ENCODE results near the gene CTF1.

CTF1 gene

DNA sequence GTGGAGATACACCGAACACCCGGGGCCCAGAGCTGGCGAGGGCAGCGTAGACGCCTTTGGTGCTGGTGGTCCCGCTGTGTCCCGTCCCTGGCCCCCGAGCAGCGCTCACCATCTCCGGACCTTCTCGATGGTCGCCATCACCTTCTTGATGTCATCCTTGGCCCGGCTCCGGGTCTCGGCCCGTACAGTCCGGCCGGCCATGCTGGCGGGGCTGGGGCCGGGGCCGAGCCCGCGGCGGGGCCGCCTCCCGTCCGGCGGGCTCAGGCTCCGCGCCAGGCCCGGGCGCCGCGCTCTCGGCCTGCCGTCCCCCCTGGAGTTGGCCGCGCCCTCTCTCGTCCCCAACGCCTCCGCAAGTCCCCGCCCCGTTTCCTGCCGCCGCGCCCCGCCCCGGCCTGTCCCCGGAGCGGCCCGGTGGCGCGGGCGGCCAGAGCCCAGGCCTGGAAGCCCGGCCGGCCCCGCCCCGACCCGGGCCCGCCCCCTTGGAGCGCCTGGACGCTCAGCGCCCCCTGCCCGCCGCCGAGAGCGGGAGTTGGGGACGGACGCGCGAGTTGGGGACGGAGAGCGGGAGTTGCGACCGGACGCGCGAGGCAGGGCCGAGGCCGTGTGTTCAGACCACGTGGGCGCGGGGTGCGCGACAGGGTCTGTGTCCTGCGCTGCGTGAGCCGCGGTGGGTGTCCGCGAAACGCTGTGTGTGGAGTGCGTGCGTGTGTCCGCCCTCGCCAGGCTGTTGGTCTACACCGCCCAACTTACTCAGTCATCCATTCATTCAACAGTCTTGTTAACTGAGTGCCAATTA is 2.5 kb upstream of the CTF1 start, which contains the start of gene BCL7C:
TSS of gene BCL7C (minus strand) at position 334 of the 796 bp plus-strand sequence. CDS start at position 201, 133 bp downstream.
- Histone ChIP-seq H3K9ac (ENCODE audit: low read depth, low read length) (peak within 1 kb of the TSS; percentile 74), H3K9me3 (ENCODE audit: control insufficient read depth, insufficient read depth, low read length) (no peaks in the 10 kb centered on the region), H3K4me1 (ENCODE audit: insufficient read depth, low read length) (peaks cover 9% of the 10 kb centered on the region)

DNA sequence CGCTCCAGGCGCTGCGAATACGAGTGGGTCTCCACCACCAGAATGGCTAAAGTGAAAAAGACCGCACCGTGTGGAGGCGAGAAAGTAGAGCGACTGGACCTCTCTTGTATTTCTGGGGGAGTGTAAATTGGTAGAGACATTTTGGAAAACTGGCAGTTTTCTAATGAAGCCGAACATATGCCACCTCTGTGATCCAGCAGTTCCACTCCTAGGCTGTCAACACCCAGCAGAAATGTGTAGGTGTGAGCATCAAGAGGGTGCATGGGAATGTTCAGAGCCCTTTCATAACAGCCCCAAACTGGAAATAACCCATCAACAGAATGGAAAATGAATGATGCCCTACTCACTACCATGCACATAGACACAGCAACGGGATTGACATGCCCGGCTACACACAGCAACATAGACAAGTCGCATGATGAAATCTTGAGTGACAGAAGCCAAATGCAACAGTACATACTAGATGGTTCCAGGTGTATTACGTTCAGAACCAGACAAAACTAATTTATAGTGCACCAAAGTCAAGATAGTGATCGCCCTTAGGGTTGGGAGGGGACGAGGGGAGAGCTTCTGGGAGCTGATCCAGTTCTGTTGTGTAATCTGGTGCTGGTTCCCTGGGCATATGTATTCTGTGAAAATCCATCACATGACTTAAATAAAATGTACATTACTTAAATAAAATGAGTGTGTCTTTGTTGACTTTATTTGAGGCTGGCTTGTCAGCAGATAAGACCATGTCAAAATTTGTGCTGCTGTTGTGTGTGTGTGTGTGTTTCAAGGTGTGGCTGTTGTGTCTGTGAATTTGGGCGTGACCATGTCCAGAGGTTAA is 1.7 kb upstream of the CTF1 start:
- H3K9ac ChIP-seq (ENCODE audit: low read depth, low read length) = peak overlapping the region; percentile 74; the same call in 1 of the 2 replicates
- no peaks in the 10 kb centered on the region; the same call in 1 of the 2 replicates for H3K36me3 ChIP-seq (ENCODE audit: insufficient read depth, low read length)
- peaks cover 9% of the 10 kb centered on the region for H3K4me1 ChIP-seq (ENCODE audit: insufficient read depth, low read length)
- no peaks in the 10 kb centered on the region for H3K9me3 ChIP-seq (ENCODE audit: control insufficient read depth, insufficient read depth, low read length)

More for the DNA sequence above, 2.5 kb upstream of the CTF1 start, which contains the start of gene BCL7C:
- H3K36me3 ChIP-seq (ENCODE audit: insufficient read depth, low read length) = no peaks in the 10 kb centered on the region; the same call in 1 of the 2 replicates

DNA sequence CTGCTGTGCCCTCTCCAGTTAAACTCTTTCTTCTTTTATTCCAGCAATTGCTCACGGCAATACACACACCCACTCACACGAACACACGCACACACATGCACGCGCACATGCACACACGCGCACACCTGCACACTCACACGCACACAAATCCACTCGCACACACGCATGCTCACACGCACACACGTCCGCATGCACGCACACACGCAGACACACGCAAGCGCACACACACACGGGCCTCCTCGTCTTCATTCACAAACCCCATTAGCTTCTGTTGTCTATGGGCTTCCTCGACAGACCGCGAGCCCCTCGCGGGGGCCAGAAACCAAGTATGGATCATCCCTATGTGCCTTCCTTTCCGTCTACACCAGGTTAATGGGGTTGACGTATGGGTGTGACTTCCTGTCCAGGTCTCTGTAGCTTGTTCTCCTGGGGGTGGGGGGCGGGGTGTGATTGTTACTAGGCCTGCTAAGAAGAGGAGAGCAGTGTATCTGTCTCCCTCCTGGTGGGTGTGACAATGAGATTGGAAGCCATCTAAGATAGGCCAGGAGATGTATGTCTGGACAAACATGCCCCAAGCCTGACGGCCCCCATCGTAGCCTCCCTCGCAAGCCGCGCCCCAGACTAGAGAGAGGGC is 670 bp upstream of the CTF1 start:
- Histone ChIP-seq H3K9me3 (ENCODE audit: control insufficient read depth, insufficient read depth, low read length) (no peaks in the 10 kb centered on the region), H3K36me3 (ENCODE audit: insufficient read depth, low read length) (no peaks in the 10 kb centered on the region; the same call in 1 of the 2 replicates), H3K9ac (ENCODE audit: low read depth, low read length) (peak overlapping the region; percentile 88), H3K4me1 (ENCODE audit: insufficient read depth, low read length) (peaks cover 9% of the 10 kb centered on the region)

DNA sequence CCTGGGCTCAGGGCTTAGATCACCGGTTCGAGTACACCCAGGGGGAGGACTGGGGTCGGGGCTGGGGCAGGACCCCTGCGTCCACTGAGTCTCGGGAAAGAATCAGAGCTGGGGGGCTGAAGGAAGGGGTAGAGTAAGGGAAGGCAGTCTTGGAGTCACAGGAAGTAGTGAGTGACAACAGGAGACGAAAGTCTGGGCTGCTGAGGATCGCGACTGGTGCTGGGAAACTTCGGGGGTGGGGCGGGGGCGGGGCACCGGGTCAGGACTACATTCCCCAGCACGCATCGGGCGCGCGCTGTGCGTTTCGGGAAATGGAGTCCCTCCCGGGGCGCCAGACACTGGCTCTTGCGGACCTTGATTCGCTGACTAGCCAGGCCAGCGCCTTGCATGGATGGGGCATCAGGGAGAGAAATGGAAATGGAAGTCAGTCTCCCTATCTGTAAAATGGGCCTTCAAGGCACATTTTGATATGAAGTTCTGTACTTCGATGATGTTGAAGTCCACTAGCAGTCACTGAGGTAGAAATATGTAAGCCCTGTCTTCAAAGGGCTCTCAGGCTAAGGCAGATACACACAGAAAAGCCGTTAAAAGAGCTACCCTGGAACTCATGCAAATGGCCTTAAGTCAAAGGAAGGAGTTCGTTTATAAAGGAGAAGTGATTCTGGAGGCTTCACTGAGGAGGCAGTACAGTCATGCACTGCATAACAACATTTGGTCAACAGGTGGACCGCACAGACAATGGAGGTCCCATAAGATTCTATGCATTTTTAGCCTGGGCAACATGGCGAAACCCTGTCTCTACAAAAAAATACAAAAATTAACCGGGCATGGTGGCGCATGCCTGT is 697 bp downstream of the CTF1 start:
- Histone ChIP-seq H3K9ac (ENCODE audit: low read depth, low read length) (peak overlapping the region; percentile 88), H3K36me3 (ENCODE audit: insufficient read depth, low read length) (no peaks in the 10 kb centered on the region; the same call in 1 of the 2 replicates), H3K9me3 (ENCODE audit: control insufficient read depth, insufficient read depth, low read length) (no peaks in the 10 kb centered on the region), H3K4me1 (ENCODE audit: insufficient read depth, low read length) (peaks cover 9% of the 10 kb centered on the region)

DNA sequence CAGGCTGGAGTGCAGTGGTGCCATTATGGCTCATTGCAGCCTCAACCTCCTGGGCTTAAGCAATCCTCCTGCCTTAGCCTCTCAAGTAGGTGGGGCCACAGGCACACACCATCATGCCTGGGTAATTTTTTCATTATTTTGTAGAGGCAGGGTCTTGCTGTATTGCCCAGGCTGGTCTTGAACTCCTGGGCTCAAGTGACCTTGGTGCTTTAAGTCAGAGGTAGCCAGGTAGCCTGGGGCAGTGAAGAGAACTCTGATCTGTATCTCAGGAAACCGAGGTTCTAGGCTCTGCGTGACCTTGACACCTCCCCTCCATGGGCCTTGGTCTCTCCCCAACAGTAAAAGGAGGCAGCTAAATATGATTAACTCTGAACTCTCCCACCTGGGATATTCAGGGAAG is 3.4 kb downstream of the CTF1 start:
- Histone ChIP-seq H3K4me1 (ENCODE audit: insufficient read depth, low read length) (peaks cover 11% of the 10 kb centered on the region), H3K9ac (ENCODE audit: low read depth, low read length) (no peak overlapping the region), H3K36me3 (ENCODE audit: insufficient read depth, low read length) (no peaks in the 10 kb centered on the region), H3K9me3 (ENCODE audit: control insufficient read depth, insufficient read depth, low read length) (no peaks in the 10 kb centered on the region)

DNA sequence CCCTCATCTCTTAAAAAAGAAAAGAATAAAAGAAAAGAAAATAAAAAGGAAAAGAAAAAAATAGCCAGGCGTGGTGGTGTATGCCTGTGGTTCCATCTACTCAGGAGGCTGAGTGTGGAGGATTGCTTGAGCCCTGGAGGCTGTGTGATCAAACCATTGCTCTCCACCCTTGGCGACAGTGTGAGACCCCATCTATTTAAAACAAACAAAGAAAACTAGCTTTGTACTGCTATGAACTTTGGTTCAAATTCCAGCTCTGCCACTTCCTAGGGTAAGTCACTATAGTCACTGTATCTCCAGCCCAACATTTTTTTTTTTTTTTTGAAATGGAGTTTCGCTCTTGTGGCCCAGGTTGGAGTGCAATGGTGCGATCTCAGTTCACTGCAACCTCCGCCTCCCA is 4.2 kb downstream of the CTF1 start:
- peaks cover 6% of the 10 kb centered on the region for H3K4me1 ChIP-seq (ENCODE audit: insufficient read depth, low read length)
- no peaks in the 10 kb centered on the region for H3K9me3 ChIP-seq (ENCODE audit: control insufficient read depth, insufficient read depth, low read length)
- H3K36me3 ChIP-seq (ENCODE audit: insufficient read depth, low read length) = no peaks in the 10 kb centered on the region
- no peak overlapping the region for H3K9ac ChIP-seq (ENCODE audit: low read depth, low read length)

DNA sequence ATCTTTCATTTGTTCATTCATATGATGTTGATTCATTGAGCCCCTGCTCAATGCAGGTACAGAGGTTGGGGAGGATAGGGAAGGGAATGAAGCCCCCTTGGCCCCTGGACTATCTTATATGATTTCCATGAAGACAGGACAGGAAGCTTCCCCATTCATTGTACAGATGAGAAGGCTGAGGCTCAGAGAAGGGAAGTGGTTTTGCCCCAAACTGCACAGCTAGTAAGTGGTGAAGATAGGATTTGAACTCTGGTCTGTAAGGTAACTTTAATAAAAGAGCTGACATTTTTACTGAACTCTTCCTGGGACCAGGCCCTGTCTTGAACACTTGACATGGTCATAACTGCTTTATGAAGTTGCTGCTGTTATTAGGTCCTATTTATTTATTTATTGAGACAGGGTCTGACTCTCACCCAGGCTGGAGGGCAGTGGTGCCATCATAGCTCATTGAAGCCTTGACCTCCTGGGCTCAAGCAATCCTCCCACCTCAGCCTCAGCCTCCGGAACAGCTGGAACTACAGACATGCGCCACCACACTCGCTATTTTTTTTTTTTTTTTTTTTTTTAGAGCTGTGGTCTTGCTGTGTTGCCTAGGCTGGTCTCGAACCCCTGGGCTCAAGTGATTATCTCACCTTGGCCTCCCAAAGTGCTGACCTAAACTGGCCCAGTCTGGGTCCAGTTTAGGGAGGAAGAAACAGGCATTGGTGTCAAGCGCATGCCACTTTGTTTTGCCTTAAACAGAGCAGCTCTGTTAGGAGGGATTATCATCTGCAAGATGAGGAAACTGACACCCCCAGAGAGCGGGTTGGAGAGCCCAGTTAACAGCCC is 5.0 kb downstream of the CTF1 start:
- H3K9me3 ChIP-seq (ENCODE audit: control insufficient read depth, insufficient read depth, low read length) = no peaks in the 10 kb centered on the region
- H3K36me3 ChIP-seq (ENCODE audit: insufficient read depth, low read length) = no peaks in the 10 kb centered on the region
- peaks cover 6% of the 10 kb centered on the region; the same call in 1 of the 2 replicates for H3K4me1 ChIP-seq (ENCODE audit: insufficient read depth, low read length)
- H3K9ac ChIP-seq (ENCODE audit: low read depth, low read length) = peak overlapping the region; percentile 69

DNA sequence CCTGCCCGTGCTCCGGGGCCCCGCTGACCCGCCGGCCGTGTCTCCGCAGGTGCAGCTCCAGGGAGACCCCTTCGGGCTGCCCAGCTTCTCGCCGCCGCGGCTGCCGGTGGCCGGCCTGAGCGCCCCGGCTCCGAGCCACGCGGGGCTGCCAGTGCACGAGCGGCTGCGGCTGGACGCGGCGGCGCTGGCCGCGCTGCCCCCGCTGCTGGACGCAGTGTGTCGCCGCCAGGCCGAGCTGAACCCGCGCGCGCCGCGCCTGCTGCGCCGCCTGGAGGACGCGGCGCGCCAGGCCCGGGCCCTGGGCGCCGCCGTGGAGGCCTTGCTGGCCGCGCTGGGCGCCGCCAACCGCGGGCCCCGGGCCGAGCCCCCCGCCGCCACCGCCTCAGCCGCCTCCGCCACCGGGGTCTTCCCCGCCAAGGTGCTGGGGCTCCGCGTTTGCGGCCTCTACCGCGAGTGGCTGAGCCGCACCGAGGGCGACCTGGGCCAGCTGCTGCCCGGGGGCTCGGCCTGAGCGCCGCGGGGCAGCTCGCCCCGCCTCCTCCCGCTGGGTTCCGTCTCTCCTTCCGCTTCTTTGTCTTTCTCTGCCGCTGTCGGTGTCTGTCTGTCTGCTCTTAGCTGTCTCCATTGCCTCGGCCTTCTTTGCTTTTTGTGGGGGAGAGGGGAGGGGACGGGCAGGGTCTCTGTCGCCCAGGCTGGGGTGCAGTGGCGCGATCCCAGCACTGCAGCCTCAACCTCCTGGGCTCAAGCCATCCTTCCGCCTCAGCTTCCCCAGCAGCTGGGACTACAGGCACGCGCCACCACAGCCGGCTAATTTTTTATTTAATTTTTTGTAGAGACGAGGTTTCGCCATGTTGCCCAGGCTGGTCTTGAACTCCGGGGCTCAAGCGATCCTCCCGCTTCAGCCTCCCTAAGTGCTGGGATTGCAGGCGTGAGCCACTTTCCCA is 5.9 kb downstream of the CTF1 start:
- peaks cover 6% of the 10 kb centered on the region; the same call in 1 of the 2 replicates for H3K4me1 ChIP-seq (ENCODE audit: insufficient read depth, low read length)
- no peaks in the 10 kb centered on the region for H3K36me3 ChIP-seq (ENCODE audit: insufficient read depth, low read length)
- peak overlapping the region; percentile 69 for H3K9ac ChIP-seq (ENCODE audit: low read depth, low read length)
- no peaks in the 10 kb centered on the region for H3K9me3 ChIP-seq (ENCODE audit: control insufficient read depth, insufficient read depth, low read length)

DNA sequence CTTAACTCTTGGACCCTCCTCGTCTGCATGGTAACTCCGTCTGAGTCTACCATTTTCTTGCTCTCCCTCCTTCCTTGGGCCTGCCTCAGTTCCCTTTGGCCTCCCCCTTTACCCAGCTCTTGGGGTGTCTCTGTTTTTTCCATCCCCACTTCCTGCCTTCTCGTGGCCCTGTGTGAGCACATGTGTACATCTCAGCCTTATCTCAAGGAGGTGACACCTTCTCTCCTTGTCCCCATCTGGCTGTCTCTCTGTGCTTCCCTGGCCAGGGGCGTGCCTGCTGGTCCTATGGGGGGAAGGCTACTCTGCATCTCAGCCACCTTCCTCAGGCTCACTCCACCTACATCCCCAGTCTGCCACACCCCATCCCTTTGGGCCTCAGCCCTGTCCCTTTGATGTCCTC is 6.6 kb downstream of the CTF1 start:
- Histone ChIP-seq H3K4me1 (ENCODE audit: insufficient read depth, low read length) (peaks cover 6% of the 10 kb centered on the region; the same call in 1 of the 2 replicates), H3K36me3 (ENCODE audit: insufficient read depth, low read length) (no peaks in the 10 kb centered on the region), H3K9me3 (ENCODE audit: control insufficient read depth, insufficient read depth, low read length) (no peaks in the 10 kb centered on the region), H3K9ac (ENCODE audit: low read depth, low read length) (peak overlapping the region; percentile 69; the same call in 1 of the 2 replicates)

DNA sequence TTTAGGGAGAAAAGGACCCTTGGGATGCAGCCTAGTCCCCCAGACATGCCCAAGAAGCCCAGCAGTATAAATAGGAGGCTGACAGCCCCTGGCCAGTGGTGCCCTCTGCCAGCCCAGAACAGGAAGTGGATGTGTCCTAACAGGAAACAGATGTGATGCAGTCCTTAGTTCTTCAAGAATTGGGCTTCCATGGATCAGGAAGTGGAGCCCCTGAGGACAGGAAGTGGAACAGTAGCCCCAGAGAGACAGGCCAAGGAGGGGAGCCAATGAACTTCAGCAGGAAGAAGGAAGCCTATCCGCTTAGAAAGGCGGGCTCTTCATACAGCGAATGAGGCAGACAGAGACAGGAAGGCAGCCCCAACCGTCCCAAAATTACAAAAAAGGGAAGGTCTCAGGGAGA is 7.2 kb downstream of the CTF1 start:
- no peak overlapping the region for H3K9ac ChIP-seq (ENCODE audit: low read depth, low read length)
- H3K36me3 ChIP-seq (ENCODE audit: insufficient read depth, low read length) = no peaks in the 10 kb centered on the region
- no peaks in the 10 kb centered on the region for H3K9me3 ChIP-seq (ENCODE audit: control insufficient read depth, insufficient read depth, low read length)
- H3K4me1 ChIP-seq (ENCODE audit: insufficient read depth, low read length) = peaks cover 6% of the 10 kb centered on the region; the same call in 1 of the 2 replicates

DNA sequence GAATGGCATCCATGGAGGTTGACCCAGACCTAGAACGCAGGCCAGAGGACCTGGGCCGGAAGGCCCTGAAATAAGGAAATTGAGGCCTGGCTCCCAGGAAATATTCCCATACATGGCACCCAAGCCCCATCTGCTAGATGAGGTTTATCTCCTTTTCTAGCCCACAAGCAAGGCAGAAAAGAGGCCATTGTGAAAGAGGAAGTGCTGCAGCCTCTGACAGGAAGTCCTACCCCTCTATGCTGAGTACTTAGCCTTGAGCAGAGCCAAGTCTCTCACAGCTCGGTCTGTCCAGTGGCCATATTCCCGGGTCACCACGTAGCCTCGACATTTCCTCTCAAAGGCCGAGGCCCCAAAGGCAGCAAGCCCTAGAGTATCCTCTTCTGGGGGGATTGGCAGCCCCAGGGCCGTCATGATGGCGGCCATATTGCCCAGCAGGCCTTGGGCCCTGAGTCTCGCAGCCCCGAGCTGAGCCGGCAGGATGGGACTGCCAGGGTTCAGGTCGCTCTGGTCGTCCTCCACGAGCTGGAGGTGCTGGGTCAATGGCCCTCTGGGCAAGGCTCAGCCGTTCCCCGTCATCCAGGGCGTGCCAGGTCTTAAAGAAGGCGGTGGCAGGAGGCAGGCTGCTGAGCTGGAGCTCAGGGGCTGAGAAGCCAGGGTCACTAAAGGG is 7.8 kb downstream of the CTF1 start:
- Histone ChIP-seq H3K36me3 (ENCODE audit: insufficient read depth, low read length) (no peaks in the 10 kb centered on the region), H3K9me3 (ENCODE audit: control insufficient read depth, insufficient read depth, low read length) (no peaks in the 10 kb centered on the region), H3K9ac (ENCODE audit: low read depth, low read length) (no peak overlapping the region), H3K4me1 (ENCODE audit: insufficient read depth, low read length) (peaks cover 6% of the 10 kb centered on the region; the same call in 1 of the 2 replicates)

DNA sequence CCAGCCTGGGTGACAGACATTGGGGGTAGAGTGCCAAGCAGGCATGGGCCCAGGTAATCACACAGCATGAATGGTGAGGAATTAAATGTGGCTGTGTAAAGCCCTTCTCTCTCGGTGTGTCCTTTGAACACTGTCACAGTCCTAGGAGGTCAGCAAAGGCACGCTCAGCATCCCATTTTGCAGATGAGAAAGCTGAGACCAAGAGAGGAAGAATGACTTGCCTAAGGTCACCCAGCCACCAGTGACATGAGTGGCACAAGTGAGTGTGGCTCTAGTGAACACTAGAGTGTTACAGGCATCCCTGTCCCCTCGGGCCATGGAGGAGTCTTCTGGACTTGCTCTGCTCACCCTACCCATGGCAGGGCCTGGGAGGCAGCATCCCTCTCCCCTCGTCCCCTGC is 10.7 kb downstream of the CTF1 start:
- H3K36me3 ChIP-seq (ENCODE audit: insufficient read depth, low read length) = no peaks in the 10 kb centered on the region
- no peak overlapping the region for H3K9ac ChIP-seq (ENCODE audit: low read depth, low read length)
- H3K9me3 ChIP-seq (ENCODE audit: control insufficient read depth, insufficient read depth, low read length) = no peaks in the 10 kb centered on the region
- H3K4me1 ChIP-seq (ENCODE audit: insufficient read depth, low read length) = peaks cover 6% of the 10 kb centered on the region; the same call in 1 of the 2 replicates

Measured in ES-I3 (cell line).